ENCODE measurements around the gene SPTBN1.

SPTBN1 gene

GRCh38 chr2:54455563-54456361 is at the start of gene SPTBN1:
Gene SPTBN1, plus strand, starts transcription at chr2:54456327. Its CDS starts 70,092 bp downstream, at chr2:54526419.
- DNase-seq (ENCODE audit: low read depth), result peak; percentile 21

DNA sequence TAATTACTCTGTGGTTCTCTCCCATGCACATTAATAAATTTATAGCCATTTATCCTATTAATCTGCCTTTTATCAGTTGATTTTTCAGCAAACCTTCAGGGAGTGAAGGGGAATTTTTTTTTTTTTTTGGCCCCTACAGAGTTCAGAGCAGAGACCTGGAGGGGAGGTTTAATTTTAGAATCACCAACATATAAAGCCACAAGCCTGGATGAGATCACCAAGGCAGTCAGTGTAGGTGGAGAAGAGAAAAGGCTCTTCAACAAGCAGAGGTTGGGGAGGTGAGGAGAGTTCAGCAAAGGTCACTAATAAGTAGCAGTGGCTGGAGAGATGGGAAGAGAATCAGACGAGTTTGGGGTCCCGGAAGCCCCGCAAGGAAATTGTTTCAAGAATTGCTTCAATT is 48.4 kb upstream of the SPTBN1 start:
- no peak for DNase-seq (ENCODE audit: low read depth)

DNA sequence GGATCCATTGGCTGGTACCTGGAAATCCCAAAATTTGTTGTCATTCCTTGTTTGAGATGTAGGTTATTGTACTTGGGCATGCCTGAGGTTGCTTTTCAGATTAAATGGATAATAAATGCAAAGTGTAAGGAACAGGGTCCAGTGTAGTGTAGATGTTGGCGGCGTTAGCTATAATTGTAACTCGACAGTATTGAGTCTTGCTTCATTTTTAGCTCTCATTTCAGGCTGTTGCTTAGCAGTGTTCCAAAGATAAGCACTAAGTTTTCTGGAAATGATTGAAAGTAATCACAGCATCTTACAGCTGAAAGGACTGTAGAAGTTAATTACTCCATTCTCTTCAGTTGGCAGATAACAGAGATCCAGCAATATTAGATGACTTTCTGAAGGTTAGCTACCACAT is 47.8 kb upstream of the SPTBN1 start:
- no peak for DNase-seq (ENCODE audit: low read depth)

DNA sequence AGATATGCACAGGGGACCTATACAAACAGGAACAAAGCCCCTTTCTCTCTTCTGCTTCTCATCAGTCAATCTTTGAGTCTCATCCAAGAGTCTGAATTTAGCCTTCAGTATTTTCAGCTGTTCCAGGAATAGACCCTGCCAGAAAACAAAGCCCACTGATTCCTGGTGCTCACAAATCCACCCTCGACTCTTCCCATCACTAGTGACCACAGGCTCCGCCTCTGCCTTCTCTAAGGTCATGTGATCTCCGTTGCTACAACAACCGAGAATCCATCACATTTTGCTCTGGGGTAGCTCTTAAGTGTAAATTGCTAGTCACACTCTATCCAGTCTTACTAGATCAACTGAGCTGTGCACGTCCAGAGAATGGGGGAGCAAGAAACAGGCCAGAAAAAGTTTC is 46.4 kb upstream of the SPTBN1 start:
- DNase-seq (ENCODE audit: low read depth), result no peak

DNA sequence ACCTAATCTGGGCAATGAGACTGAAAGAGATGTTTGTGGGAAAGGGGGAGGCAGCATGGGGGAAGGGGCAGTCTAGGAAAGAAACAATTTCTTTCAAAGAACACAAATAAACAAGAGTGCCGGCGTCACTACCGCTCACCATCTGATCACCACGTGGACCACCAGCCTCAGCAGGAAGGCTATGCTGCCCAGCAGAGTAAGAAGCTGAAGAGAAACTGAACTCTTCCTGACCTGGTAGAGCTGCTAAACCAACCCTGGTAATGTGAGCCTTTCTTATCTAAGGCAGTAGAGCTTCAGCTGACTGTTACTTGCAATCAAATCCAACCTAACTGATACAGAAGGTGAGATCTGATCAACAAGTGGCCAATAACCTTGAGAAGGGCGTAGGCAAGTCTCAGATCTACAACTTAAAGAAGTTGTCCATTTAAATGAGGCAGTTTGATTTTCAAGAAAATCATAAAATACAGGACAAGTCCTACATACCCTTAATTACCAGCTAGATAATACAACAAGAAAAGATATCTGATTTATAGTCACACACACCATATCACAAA is 44.2 kb upstream of the SPTBN1 start:
- DNase-seq (ENCODE audit: low read depth), result no peak

- no peak for DNase-seq (ENCODE audit: low read depth)
Measured at GRCh38 chr2:54416166-54416813, 39.8 kb upstream of the SPTBN1 start.

GRCh38 chr2:54416938-54417337 is 39.2 kb upstream of the SPTBN1 start:
- no peak for DNase-seq (ENCODE audit: low read depth)

DNA sequence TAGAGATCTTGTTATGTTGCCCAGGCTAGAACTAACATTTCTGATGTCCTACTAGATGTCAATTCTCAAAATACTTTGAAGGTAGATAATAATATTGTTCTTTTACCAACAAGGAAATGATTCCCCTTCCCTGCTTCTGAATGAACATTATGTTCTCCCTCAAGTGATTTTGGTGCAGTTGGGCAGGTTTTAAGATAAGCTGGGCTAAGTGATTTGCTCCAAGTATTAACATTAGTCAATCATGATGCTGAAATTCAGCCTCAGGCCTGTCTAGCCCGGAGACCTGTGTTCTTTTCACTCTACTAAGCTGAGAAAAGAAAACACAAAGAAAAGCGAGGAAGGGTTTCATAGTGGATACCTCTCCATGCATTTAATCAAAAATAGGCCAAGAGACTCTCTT is 38.5 kb upstream of the SPTBN1 start:
- no peak for DNase-seq (ENCODE audit: low read depth)

DNA sequence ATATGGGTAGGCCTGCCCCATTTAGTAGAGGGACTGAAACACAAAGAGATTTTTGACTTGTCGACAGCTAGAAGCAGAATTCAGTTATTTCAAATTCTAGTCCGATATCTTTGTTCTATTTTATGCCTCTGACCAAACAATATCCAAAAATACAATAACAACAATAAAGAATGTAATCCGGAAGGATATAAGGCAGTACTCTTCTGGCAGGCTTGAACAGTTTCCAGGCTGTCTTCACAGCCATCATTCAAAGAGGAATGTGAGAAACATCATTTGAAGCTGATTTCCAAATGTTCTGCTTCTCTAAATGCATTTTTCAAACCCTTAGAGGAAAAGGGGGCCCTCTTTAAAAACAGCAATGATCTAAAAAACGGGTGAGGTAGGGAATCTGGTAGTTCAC is 36.7 kb upstream of the SPTBN1 start:
- no peak for DNase-seq (ENCODE audit: low read depth)

DNA sequence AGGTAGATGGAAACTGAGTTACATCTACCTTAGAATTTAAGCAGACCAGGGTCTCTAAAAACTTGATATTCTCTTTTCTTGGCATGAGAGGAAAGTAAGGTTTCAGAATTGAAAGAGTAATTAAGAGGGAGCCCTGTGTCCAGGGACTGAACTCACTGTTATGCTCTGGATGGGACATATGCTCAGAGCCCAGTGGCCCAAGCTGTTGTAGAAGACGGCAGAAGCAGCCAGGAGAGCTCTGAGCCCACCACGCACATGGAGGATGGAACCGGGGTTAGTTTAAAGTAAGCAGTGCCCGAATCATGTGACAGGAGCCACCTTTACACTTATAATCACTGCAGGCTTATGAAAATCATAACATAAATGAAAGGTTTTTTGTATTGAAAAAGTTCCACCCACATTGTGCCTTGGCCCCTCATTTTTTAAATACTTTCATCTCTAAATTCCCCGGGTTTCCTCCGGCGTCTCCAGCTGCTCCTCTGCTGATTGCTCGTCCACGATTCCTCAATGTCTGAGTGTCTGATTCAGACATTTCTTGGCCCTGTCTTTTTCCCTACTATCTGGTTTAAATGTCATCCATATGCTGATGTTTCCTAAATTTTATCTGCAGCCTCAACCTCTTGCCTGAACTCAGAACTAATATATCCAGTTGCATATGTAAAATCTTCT is 36.1 kb upstream of the SPTBN1 start:
- no peak for DNase-seq (ENCODE audit: low read depth)

DNA sequence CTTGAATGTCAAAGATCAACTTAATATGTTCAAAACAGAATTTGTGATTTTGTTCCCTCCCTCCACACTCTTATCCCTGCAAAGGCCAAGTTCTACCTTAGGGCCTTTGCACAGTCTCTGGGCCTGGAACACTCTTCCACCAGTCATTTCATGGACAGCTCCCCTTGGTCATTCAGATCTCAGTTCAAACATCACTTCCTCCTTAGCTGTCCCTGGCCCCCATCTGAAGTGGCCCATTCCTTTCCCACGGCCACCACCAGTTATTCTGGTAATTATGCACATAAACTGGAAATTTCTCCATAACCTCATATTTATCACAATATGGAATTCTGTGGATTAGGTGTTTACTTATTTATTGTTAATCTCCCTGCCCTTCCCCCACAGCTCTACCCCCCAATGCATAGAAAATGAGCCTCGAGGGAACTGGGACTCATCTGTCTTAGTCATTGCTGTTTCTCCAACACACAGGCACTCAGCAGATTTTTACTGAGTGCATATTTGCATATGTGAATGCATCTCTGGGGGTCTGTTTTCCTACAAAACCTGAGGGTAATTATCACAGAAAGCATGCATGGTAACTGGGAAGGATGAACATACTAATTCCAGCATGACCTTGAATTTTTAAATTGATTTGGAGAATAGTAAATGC is 35.5 kb upstream of the SPTBN1 start:
- no peak for DNase-seq (ENCODE audit: low read depth)

GRCh38 chr2:54422072-54422581 is 34.0 kb upstream of the SPTBN1 start:
- DNase-seq (ENCODE audit: low read depth), result peak; percentile 21

- DNase-seq (ENCODE audit: low read depth), result no peak
Measured at GRCh38 chr2:54423213-54423612, 32.9 kb upstream of the SPTBN1 start.

DNA sequence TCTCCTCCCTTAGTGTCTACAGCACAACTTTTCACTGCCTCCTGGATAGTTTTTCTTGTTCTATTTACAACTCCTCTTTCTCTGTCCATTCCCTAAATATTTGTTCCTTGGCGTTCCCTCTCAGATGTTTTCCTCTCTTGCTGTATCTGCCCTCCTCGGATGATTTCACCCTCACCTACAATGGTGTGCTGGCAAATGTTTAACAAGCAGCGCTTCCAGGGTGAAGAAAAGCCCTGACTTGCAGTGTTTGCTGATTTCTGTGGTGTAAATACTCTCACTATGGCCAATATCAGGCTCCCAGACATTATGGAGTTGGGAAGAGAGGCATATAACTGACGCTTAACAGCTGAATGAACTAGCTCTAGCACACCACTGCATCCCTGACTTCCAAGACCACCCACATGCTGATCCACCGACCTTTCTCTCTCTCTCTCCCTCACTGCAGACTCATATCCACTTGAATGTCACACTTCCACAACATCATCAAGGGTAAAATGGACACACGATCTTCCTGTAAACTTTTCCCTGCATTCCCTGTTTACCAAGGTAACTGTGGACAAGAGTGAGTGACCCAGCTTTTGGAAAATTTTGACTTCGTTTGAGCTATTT is 31.5 kb upstream of the SPTBN1 start:
- no peak for DNase-seq (ENCODE audit: low read depth)

DNA sequence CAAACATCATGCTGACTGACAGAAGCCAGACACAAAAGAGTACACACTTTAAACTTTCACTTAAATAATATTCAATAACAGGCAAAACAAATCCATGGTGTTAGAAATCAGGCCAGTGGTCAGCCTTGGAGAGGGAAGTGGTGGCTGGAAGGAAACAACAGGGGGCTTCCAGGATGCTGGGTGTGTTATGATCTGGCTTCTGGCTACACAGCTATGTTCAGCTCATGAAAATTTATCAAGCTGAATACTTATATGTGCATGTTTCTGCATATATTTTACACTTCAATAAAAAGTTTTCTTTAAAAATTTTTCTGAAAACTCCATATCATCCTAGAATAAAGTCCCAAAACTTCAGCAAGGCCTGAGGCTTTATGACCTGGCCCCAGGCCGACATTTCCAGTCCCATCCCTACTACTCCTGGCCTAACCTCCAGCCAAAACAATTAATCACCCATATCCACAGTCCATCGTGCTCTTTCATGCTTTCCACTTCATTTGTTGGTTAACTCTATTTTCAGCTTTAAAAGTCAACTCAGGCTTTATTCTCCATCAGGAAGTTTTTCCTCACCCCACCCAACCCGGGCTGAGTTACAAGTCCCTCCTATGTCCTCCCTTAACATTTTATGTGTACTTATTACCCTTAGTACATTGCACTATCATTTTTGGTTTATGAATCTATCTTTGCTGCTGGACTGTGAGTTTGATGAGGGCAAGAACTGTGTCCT is 27.9 kb upstream of the SPTBN1 start:
- DNase-seq (ENCODE audit: low read depth), result no peak

- no peak for DNase-seq (ENCODE audit: low read depth)
Measured at GRCh38 chr2:54429054-54429453, 27.1 kb upstream of the SPTBN1 start.

- DNase-seq (ENCODE audit: low read depth), result no peak
Measured at GRCh38 chr2:54429811-54430551, 26.1 kb upstream of the SPTBN1 start.

GRCh38 chr2:54430649-54431048 is 25.5 kb upstream of the SPTBN1 start:
- DNase-seq (ENCODE audit: low read depth), result no peak

- DNase-seq (ENCODE audit: low read depth), result no peak
Measured at GRCh38 chr2:54432251-54433015, 23.7 kb upstream of the SPTBN1 start.

DNA sequence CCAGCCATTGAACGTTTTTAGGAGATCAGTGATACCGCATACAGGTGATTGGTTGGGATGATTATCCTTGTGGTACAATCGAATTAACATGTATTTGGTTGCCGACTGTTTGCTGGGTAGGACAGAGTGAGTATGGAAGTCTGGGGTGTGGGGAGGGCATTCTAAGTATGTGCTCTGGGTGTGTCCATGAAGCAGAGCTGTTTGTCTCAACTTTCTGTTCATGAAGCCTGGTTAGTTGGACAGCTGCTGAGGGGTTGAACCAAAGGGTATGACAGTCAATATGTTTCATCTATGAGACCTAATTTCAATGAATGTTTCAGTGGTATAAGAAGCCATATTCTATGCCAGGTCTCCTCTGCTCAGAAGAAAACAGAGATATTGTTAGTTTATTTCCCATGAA is 21.9 kb upstream of the SPTBN1 start:
- no peak for DNase-seq (ENCODE audit: low read depth)
